HG03457 (cell line): Measurements from ENCODE around the gene PARVA.
"Not testable (repeated sequence)": the region's sequence is repeated elsewhere in the genome, so short reads cannot be mapped to it uniquely, and the experiment has no call there.

Experiments
- ATAC-seq: cut with Tn5 transposase; IDR thresholded peaks from one replicate; pipeline ENCODE4 v1.9.1; 2021; ENCODE audit warnings: moderate number of reproducible peaks; ENCODE audit not compliant: unreplicated experiment

The PARVA gene, protein sequence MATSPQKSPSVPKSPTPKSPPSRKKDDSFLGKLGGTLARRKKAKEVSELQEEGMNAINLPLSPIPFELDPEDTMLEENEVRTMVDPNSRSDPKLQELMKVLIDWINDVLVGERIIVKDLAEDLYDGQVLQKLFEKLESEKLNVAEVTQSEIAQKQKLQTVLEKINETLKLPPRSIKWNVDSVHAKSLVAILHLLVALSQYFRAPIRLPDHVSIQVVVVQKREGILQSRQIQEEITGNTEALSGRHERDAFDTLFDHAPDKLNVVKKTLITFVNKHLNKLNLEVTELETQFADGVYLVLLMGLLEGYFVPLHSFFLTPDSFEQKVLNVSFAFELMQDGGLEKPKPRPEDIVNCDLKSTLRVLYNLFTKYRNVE

DNA sequence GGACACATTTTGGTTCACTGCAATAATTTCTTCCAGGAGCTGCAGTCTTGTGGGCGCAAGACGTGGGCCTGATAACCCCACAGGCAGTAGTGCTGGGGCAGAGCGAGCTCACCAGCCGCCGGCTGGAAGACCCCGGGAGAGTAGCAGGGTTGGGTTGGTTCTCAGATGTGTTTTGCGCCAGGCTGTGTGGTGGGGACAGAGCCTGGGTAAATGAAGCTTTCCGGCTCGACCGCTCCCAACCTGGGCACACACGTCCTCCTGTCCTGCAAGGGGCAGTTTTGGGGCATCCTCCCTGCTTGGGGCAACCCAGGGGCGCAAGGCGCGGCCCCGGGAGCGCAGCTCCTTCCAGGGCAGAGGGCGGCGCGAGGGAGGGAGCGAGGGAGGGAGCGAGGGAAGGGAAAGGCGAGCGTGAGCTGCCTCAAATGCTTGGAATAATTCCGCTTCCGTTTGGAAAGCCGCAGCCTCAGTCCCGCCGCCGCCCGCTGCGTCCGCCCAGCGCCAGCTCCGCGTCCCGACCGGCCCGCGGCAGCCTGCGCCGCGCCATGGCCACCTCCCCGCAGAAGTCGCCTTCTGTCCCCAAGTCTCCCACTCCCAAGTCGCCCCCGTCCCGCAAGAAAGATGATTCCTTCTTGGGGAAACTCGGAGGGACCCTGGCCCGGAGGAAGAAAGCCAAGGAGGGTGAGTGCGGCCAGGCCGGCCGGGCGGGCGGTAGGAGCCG, at the start of gene PARVA:
PARVA (plus strand) TSS at position 466 of the 718 bp plus-strand sequence; CDS start at position 543, 77 bp downstream.
- ATAC-seq: no peak

DNA sequence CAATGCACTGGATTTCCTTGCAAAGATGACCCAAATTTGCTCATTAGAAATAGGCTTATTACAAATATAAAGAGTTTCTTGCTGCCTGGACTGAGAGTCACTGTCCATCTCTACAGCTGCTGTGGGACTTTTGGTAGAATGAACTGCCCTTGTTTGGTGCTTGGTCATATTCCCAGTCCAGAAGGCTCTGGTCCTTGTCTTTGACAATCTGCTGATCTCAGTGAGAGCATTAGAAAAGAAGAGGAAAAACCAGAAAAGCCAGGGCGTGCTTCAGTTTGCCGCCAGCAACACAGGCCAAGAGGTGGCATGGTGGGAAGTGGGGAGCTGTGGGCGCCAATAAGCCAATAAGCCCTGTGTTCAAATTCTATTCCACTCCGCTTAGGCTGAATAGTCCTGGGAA, 48.2 kb upstream of the PARVA start:
- ATAC-seq: no peak

DNA sequence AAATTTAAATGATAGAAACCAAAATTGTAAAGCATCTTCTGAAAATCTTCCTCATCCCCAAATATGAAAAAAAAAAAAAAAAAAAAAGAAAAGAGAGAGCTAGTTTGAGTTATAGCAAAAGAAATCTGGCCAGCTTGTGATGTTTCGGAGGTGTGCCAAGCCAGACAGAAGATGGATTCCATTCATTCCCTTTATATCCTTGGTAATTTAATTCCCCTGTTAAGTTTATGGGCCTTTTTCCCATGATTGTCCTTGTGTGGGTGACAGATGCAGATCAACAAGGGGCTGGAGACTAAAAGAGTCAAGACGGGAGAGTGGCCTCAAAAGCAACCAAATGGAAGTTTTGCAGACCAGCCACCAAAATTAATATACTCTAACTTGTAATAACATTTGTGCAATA, 47.6 kb upstream of the PARVA start:
- ATAC-seq: no peak

DNA sequence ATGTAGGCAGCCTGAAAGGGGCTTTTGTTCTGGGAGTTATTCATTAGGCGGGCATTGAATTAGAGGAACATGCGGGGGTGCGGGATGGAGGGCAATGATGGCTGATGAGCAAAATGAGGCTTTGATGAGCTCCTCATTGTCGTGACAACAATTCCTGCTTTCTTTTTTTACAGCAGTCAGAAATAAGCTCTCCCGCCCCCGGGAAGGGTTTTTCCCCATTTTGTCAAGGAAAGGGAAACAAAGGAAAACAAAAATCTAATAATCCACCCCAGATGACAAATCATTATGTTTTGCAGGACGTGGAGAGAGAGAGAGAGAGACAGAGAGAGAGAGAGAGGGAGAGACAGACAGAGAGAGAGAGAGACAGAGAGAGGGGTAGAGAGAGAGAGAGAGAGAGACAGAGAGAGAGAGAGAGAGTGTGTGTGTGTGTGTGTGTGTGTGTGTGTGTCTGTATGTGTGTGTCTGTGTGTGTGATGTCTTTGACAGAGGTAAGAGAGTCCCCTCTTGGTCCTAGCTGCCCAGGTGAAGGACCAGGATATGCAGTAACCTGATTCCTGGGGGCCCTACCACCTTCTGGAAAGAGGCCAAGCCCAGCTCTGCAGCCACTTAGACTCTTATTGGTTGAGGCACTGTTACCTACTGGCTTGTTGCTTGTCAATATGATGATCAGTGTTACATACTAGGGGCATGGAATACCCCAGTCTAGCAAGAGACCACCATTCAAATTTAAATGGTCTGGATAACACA, 46.7 kb upstream of the PARVA start:
- no peak for ATAC-seq

DNA sequence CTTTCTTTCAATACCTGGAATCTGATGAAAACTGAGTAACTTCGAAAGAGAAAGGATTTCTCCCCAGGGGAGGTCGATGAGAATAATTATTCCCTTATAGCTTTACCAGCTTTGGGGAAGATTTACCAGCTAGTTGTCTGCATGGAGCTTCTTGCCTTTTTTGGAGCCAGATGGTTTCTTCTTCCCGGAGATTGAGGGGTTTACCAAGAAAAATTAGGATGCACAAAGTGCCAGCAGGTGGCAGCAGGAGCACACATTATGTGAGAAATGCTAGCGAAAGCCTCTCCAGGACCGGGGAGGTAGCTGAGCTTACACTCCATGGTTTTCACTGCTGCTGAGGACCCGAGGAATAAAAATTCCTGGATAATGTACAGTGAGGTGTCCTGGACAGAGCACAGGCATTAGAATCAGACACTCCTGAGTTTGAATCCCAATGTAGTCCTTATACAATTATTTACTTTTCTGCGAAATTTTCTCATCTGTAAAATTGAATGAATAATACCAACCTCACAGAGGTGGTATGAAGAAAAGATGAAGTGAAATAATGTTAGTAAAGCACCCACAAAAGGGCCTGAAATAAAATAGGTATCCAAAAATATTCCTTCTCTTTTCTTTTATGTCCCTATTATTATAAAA, 46.0 kb upstream of the PARVA start:
- ATAC-seq: no peak

DNA sequence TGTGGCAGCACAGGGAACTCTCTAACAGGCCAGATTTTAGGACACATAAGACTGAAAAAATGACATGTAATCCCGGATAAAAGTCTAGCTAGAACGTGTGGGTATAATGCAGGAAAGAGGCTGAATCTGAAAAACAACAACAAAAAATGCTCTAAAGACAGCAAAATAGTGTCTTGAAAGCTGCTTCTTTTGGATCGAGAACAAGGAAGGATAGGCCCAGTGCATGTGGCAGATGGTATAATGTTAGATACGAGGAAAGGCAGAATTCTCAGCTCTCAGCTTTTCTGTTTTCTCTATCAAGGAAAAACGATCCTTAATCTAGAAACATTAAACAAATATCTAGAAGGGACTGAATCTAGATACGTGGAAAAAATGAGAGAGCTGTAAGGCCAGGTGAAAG, 33.8 kb upstream of the PARVA start:
- ATAC-seq: no peak

DNA sequence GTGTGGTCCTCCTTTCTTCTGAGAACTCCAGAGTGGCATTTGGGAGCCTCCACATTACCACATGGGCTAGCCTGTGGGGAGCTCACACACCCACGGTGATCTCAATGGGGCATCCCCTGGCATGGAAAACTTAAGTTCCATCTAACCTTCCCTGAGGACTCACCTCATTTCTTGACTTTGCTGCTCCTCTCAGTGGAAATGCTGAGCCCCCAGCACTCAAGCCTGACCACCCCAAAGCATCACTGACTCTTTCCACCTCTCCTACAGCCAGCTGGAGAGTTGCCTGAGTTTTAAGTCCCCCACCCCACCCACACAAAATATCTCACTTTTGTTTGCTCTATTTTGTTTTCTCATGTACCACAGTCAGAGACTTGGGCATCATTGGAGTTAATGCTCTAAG, 23.8 kb upstream of the PARVA start:
- ATAC-seq: no peak

DNA sequence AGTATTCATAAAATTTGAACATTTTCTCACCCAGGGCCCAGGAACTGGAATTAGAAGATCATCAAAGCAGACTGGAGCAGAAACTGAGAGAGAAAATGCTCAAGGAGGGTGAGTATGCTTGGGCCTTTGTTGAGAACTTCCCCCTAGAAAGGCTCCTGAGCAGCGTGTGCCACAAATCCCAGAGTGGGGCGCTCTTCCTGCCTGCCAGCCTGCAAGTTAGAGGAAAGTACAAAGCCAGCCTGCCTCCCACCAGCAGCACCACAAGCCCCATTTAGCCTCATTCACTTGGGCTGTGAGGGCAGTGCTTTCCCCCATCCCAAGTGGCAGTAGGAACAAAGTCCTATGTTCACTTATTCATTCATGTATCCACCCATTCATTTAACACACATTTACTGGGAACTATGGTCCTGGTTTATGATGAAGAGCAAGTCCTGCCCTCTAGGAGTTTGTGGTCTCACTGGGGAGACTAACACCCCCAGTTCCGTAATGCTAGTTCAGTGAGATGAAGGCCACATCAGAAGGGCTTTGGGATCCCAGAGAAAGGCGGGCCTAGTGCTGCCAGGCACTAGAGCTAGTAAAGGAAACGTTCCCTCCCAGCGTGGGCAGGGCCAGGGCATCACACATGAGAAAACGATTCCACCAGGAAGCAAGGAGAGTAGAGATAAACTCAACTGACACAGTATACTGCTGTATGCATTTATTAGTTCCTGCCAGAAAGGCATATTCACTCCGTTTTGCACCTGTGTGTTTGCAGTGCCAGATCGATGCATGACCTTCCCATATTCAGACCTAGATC, 22.4 kb upstream of the PARVA start:
- no peak for ATAC-seq

DNA sequence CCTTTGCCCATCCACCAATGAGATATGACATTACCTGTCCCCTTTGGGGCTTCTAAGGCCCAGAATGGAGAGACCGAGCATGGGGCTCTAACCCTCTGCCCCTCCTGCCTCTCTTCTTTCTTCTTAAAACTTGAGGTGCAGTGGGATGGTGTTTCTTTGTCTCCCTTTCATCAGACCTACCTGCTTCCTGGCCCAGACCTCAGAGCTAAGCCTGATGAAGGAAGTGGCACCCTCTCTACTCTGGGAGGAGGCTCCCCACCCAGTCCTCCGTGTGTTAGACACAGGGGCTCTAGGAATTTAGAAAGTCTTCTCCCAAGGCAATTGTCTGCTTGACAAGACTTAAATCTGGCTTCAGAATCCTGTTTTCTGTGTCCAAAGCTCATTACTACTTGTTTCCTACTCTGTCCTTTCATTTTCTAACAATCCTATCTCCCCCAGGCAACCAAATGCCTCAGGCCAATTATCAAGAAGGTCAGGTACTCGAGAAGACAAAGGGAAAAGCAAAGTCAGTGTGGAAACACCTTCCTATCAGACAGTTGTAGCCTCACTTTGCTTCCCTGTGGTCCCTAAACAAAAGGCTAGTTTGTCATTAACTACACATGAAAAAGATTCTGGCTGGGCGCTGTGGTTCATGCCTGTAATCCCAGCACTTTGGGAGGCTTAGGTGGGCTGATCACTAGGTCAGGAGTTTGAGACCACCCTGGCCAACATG, 20.3 kb upstream of the PARVA start:
- no peak for ATAC-seq

DNA sequence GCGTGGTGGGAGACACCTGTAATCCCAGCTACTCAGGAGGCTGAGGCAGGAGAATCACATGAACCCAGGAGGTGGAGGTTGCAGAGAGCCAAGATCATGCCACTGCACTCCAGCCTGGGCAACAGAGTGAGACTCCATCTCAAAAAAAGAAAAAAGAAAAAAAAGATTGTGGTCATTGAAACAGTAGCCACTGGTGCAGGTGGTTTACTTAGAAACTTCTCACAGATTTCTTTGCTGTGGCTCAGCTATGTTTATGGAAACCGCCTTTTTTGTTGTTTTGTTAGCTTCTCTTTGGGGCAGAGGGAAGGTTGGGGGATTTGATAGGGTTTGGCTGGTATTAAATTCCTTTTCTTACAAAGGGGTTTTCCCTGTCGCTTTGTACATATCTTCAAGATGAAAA, 19.7 kb upstream of the PARVA start:
- ATAC-seq: not testable (repeated sequence)

DNA sequence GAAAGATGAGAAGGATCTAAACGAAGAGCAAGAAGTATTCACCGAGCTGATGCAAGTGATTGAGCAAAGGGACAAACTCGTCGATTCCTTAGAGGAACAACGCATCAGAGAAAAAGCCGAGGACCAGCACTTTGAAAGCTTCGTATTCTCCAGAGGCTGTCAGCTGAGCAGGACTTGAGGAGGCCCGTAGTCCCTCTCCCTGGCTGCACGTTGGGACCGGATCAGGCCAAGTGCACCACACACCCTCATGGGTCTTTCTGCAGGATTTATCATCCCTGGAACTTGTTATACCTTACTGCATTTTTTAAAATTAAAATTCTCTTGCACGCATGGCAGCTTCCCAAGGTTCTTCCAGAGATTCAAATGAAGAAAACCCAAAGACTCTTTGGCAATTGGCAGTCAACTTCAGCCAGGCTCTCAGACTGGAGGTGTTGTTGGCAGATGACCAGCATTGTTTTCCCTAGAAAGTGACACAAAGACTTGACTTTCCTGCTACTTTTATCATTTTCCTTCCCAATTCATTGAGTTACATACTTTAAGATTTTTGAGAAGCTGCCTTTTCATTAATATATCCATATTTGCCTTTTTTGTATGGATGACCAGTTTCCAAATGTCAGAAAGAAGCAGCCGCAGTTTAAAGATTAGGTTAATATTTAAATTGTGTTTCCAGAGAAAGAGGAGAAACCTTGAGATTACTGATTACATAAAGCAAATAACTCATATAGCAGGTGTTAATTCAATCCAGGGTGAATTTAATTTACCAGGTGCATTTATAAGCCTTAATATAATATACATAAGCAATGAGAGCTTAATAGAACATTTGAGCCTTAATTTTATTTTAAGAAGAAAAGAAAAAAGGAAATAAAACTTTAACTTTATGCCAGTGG, 18.8 kb upstream of the PARVA start:
- no peak for ATAC-seq

DNA sequence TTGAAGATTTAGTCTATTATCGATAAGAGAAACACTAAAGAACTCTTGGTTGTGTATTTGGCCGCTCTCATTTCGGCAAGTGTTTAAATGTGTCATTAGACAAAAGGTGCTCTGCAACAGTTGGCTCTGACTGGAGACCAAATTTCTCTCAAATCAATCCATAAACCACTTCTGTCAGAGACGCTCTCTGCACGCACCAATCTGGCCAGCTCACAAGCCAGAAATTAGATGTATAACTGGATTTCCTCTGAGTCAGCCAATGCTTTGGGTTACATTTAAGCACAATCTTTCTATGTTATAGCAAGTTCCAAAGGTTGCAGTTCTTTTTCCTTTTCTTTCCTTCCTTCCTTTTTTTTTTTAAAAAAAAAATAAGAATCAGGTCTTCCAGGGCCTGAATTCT, 17.6 kb upstream of the PARVA start:
- ATAC-seq: no peak

DNA sequence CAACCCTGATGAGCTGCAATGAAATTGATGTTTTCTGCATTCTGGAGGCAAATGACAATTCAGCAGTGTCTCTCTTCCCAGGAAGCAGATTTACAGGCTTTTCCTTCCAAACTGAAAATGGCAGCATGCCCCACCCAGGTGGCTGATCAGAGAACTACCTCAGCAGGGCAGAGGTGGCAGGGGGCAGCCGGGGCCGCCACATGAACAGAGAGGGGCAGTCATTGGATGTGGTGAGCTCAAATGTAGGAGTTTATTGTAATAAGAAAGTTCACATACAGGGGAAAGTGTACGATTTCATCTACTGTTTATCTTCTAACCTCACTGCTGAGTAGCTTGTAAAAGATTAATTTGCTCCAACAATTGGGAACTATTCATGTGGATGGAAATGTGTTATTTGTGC, 15.7 kb upstream of the PARVA start:
- no peak for ATAC-seq

DNA sequence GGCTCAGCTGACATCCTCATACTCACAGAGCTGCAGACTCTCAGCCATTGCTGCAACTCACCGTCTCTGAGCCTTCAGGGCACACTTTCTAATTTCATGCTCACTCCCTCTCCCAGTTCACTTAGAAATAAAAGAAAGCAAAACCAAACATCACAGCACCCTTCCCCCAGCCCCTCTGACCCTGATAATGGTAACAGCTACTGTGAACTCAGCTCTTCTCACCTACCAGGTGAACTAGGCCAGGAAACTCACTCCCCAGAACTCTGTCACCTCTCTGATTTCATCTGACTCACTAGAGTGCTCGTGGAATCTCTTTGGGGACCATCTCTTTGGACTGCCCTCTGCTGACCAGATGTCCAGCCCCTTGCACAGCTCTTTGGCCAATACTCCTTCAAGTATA, 14.5 kb upstream of the PARVA start:
- no peak for ATAC-seq

DNA sequence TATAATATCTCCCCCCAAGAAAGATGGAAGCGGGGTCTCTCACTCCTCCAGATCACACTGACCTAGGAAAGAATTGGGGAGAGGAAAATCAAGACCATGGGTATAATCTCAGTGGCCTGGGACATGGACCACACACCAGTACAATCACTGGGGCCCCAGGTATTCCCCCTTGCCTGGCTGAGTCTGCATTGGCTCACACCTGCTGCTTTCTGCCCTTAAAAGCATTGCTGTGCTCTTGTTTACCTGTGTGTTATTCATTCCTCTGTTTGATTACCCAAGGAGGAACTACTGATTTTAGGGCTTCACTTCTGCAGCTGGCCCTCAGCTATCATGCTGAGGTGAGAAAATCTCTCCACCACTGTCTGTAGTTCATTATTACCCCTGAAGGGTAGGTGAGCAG, 14.0 kb upstream of the PARVA start:
- ATAC-seq: no peak

DNA sequence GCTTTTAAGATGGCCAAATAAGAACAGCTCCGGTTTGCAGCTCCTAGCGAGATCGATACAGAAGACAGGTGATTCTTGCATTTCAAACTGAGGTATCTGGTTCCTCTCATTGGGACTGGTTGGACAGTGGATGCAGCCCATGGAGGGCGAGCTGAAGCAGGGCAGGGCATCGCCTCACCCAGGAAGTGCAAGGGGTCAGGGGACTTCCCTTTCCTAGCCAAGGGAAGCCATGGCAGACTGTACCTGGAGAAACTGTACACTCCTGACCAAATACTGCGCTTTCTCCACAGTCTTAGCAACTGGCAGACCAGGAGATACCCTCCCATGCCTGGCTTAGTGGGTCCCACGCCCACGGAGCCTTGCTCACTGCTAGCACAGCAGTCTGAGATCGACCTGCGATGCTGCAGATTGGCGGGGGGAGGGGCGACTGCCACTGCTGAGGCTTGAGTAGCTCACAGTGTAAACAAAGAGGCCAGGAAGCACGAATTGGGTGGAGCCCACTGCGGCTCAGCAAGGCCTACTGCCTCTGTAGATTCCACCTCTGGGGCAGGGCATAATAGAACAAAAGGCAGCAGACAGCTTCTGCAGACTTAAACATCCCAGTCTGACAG, 11.3 kb upstream of the PARVA start:
- not testable (repeated sequence) for ATAC-seq

DNA sequence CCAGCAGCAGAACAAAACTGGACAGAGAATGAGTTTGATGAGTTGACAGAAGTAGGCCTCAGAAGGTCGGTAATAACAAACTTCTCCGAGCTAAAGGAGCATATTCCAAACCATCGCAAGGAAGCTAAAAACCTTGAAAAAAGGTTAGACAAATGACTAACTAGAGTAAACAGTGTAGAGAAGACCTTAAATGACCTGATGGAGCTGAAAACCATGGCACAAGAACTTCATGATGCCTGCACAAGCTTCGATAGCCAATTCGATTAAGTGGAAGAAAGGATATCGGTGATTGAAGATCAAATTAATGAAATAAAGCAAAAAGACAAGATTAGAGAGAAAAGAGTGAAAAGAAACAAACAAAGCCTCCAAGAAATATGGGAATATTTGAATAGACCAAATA, 10.3 kb upstream of the PARVA start:
- not testable (repeated sequence) for ATAC-seq

DNA sequence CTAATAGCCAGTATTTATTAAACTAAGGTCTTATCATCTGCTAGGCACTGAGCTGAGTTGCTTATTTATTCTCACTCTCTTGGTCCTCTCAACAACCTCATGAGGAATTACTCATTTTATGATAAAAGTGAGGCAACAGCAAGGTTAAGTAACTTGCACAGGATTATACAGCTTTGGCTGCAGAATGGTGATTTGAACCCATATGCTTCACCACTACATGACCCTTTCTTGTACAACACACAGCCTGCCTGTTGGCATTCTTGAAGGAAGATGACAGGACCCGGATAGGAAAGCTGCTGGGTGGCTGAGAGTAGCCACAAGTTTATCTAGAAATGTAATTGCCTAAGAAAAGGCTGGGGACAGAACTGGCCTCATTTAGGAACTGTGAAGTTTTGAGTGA, 5.3 kb upstream of the PARVA start:
- no peak for ATAC-seq
